HCT116 (cell line): Measurements from ENCODE around the gene HOXB3. TPM values are rescaled to one million over a fixed set of nuclear protein-coding genes. Genes with fewer than 3 reads are reported as not detected.

ENCODE experiments used
- ATAC-seq: fragments of 200-7000 bp; cut with Tn5 transposase; 2 replicates; pipeline ENCODE4 v1.9.1; 2020; ENCODE audit warnings: mild to moderate bottlenecking, moderate library complexity
- BruUV-seq: library from RNA; stranded (reverse); fragments of 400-500 nt; replicated peaks from 2 replicates; lab custom pipeline; 2021; lab: Mats Ljungman, UMichigan
- CTCF ChIA-PET: fragments of 300-600 bp; sonication (Branson Sonifier 250); formaldehyde crosslinking; loops from one replicate; lab custom pipeline; 2021; ENCODE audit warnings: antibody characterized with exemption; lab: Charles Lee
- POLR2A ChIA-PET: fragments of 300-600, 350-600 bp; sonication (Branson Sonifier 250); formaldehyde crosslinking; loops from one replicate; lab custom pipeline; 2021; ENCODE audit warnings: antibody characterized with exemption; lab: Charles Lee
- RAD21 ChIA-PET, 2 experiments: fragments of 300-600 bp; sonication (Branson Sonifier 250); formaldehyde crosslinking; loops; one replicate each; lab custom pipeline; 2023; ENCODE audit warnings: low total read pairs in 2 of 2; ENCODE audit not compliant: uncharacterized antibody in 2 of 2, unreplicated experiment in 2 of 2, low non-redundant PET in 1 of 2; lab: Charles Lee
- DNase-seq: peaks from one replicate; pipeline ENCODE4 v3.0.0-alpha.2; 2010; ENCODE audit warnings: low read depth, low spot score
- H2AFZ ChIP-seq: fragments of 200-600 bp; shearing (Covaris generic), sonication (generic); 2 replicates; pipeline ENCODE4 v1.6.1; 2017; ENCODE audit warnings: low read depth, mixed run types, mixed read lengths, antibody characterized with exemption, low read length; ENCODE audit not compliant: poor library complexity, severe bottlenecking
- H3K27ac ChIP-seq: 2 replicates; pipeline ENCODE4 v1.5.1; 2012; ENCODE audit warnings: low read depth, low read length
- H3K27me3 ChIP-seq: fragments of 200-600 bp; sonication (generic); 2 replicates; pipeline ENCODE4 v1.6.1; 2016; ENCODE audit warnings: mixed run types, low read length, mixed read lengths; ENCODE audit not compliant: insufficient read depth
- H3K36me3 ChIP-seq, 2 experiments: fragments of 200-500 bp in 1 of 2; fragments of 200-600 bp in 1 of 2; sonication (Bioruptor generic) in 1 of 2; sonication (generic) in 1 of 2; 2 replicates each; pipeline versions ENCODE4 v1.5.1 to v1.6.1; 2014 to 2016; ENCODE audit warnings: low read length in 2 of 2, inconsistent platforms in 1 of 2, mixed read lengths in 1 of 2, mixed run types in 1 of 2; ENCODE audit not compliant: insufficient read depth in 2 of 2, control insufficient read depth in 1 of 2
- H3K4me1 ChIP-seq, 2 experiments: fragments of 200-600 bp in 1 of 2; sonication (generic) in 1 of 2; 2 replicates each; pipeline versions ENCODE4 v1.5.1 to v1.6.1; 2012 to 2017; ENCODE audit warnings: low read length in 2 of 2, inconsistent platforms in 1 of 2, mild to moderate bottlenecking in 1 of 2, mixed read lengths in 1 of 2, mixed run types in 1 of 2, moderate library complexity in 1 of 2; ENCODE audit not compliant: insufficient read depth in 2 of 2, control insufficient read depth in 1 of 2
- H3K4me2 ChIP-seq: fragments of 200-600 bp; sonication (generic); 2 replicates; pipeline ENCODE4 v1.6.1; 2017; ENCODE audit warnings: mixed run types, low read length, mixed read lengths
- H3K4me3 ChIP-seq, 2 experiments: fragments of 200-600 bp in 1 of 2; sonication (generic) in 1 of 2; replicated peaks in 1 of 2; 2 replicates each; pipeline ENCODE4 v1.5.1; 2011 to 2016; ENCODE audit warnings: low read length in 2 of 2, control low read depth in 1 of 2, low read depth in 1 of 2, mild to moderate bottlenecking in 1 of 2, mixed read lengths in 1 of 2, mixed run types in 1 of 2
- H3K79me2 ChIP-seq: fragments of 200-600 bp; sonication (generic); 2 replicates; pipeline ENCODE4 v1.6.1; 2017; ENCODE audit warnings: mild to moderate bottlenecking, mixed run types, low read length, moderate library complexity, mixed read lengths; ENCODE audit not compliant: insufficient read depth
- H3K9ac ChIP-seq: fragments of 200-600 bp; sonication (generic); 2 replicates; pipeline ENCODE4 v1.6.1; 2016; ENCODE audit warnings: low read length, mixed read lengths
- H3K9me2 ChIP-seq: fragments of 200-600 bp; sonication (generic), shearing (Covaris generic); 2 replicates; pipeline ENCODE4 v1.6.1; 2017; ENCODE audit warnings: mixed run types, mild to moderate bottlenecking, moderate library complexity; ENCODE audit not compliant: insufficient read depth
- H3K9me3 ChIP-seq, 2 experiments: fragments of 200-500 bp in 1 of 2; fragments of 200-600 bp in 1 of 2; sonication (Bioruptor generic) in 1 of 2; sonication (generic) in 1 of 2; 2 replicates each; pipeline ENCODE4 v1.6.1; 2014 to 2017; ENCODE audit warnings: low read length in 2 of 2, mixed read lengths in 2 of 2, inconsistent platforms in 1 of 2, low read depth in 1 of 2, mild to moderate bottlenecking in 1 of 2, mixed run types in 1 of 2, moderate library complexity in 1 of 2; ENCODE audit not compliant: control insufficient read depth in 1 of 2, insufficient read depth in 1 of 2
- H4K20me1 ChIP-seq: fragments of 200-600 bp; sonication (generic), shearing (Covaris generic); 2 replicates; pipeline ENCODE4 v1.6.1; 2017; ENCODE audit warnings: mixed run types, mild to moderate bottlenecking, moderate library complexity; ENCODE audit not compliant: insufficient read depth
- CEBPB ChIP-seq: IDR thresholded peaks from 2 replicates; pipeline ENCODE4 v1.6.1; 2012; ENCODE audit warnings: low read depth
- EGR1 ChIP-seq: IDR thresholded peaks from 2 replicates; pipeline ENCODE4 v1.6.1; 2012; ENCODE audit warnings: low read depth
- EZH2phosphoT487 ChIP-seq: fragments of 200-600 bp; IDR thresholded peaks from 2 replicates; pipeline ENCODE4 v1.6.1; 2018; ENCODE audit warnings: antibody characterized with exemption, borderline replicate concordance
- FOSL1 ChIP-seq: IDR thresholded peaks from 2 replicates; pipeline ENCODE4 v1.6.1; 2012; ENCODE audit warnings: low read depth
- JUND ChIP-seq: IDR thresholded peaks from 2 replicates; pipeline ENCODE4 v1.6.1; 2012
- POLR2AphosphoS5 ChIP-seq: IDR thresholded peaks from 2 replicates; pipeline ENCODE4 v1.6.1; 2011; ENCODE audit warnings: mild to moderate bottlenecking, low read depth, low read length, moderate library complexity
- SIN3A ChIP-seq: IDR thresholded peaks from 2 replicates; pipeline ENCODE4 v1.6.1; 2012; ENCODE audit warnings: low read depth
- SP1 ChIP-seq: IDR thresholded peaks from 2 replicates; pipeline ENCODE4 v1.6.1; 2012; ENCODE audit warnings: low read depth
- SRF ChIP-seq: IDR thresholded peaks from 2 replicates; pipeline ENCODE4 v1.6.1; 2012; ENCODE audit warnings: low read depth
- TCF7L2 ChIP-seq: IDR thresholded peaks from 2 replicates; pipeline ENCODE4 v1.7.0; 2011; ENCODE audit warnings: borderline replicate concordance, inconsistent platforms; ENCODE audit not compliant: insufficient read depth, insufficient read length; ENCODE audit errors: extremely low read depth
- ZFX ChIP-seq: fragments of 450-650 bp; IDR thresholded peaks from 2 replicates; pipeline ENCODE4 v1.6.1; 2017
- ZNF274 ChIP-seq: fragments of 200-500 bp; sonication (Bioruptor generic); IDR thresholded peaks from 2 replicates; pipeline ENCODE4 v1.6.1; 2014; ENCODE audit warnings: mild to moderate bottlenecking, low read depth, low read length, inconsistent platforms
- intact Hi-C: fragments of 100-400 bp; cut with micrococcal nuclease; formaldehyde crosslinking; loops from 2 replicates; pipeline ENCODE4 v1.10.0; 2022
- total RNA-seq: library from RNA; stranded (reverse); gene quantifications from one replicate; pipeline ENCODE4 v1.2.1, GENCODE V29; 2021; ENCODE audit not compliant: unreplicated experiment
- TF ChIP-seq, protein P1 (sequence below): IDR thresholded peaks from 2 replicates; pipeline ENCODE4 v1.6.1; 2012; ENCODE audit warnings: low read depth
- TF ChIP-seq, protein P2 (sequence below): IDR thresholded peaks from 2 replicates; pipeline ENCODE4 v1.6.1; 2012
- TF ChIP-seq, protein P3 (sequence below): IDR thresholded peaks from 2 replicates; pipeline ENCODE4 v1.6.1; 2012
- TF ChIP-seq, protein P4 (sequence below): IDR thresholded peaks from 2 replicates; pipeline ENCODE4 v1.6.1; 2011; ENCODE audit warnings: mild to moderate bottlenecking, low read length, moderate library complexity; ENCODE audit not compliant: insufficient replicate concordance; ENCODE audit errors: extremely low read depth

The HOXB3 gene
- total RNA-seq, 1 experiment from 2014 or later = 19.8 TPM

- TF ChIP-seq, protein P1, sequence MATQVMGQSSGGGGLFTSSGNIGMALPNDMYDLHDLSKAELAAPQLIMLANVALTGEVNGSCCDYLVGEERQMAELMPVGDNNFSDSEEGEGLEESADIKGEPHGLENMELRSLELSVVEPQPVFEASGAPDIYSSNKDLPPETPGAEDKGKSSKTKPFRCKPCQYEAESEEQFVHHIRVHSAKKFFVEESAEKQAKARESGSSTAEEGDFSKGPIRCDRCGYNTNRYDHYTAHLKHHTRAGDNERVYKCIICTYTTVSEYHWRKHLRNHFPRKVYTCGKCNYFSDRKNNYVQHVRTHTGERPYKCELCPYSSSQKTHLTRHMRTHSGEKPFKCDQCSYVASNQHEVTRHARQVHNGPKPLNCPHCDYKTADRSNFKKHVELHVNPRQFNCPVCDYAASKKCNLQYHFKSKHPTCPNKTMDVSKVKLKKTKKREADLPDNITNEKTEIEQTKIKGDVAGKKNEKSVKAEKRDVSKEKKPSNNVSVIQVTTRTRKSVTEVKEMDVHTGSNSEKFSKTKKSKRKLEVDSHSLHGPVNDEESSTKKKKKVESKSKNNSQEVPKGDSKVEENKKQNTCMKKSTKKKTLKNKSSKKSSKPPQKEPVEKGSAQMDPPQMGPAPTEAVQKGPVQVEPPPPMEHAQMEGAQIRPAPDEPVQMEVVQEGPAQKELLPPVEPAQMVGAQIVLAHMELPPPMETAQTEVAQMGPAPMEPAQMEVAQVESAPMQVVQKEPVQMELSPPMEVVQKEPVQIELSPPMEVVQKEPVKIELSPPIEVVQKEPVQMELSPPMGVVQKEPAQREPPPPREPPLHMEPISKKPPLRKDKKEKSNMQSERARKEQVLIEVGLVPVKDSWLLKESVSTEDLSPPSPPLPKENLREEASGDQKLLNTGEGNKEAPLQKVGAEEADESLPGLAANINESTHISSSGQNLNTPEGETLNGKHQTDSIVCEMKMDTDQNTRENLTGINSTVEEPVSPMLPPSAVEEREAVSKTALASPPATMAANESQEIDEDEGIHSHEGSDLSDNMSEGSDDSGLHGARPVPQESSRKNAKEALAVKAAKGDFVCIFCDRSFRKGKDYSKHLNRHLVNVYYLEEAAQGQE = no peak
- TF ChIP-seq, protein P2, sequence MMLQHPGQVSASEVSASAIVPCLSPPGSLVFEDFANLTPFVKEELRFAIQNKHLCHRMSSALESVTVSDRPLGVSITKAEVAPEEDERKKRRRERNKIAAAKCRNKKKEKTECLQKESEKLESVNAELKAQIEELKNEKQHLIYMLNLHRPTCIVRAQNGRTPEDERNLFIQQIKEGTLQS = no peak
- TF ChIP-seq ZNF274 (no peak), POLR2AphosphoS5 (no peak)
Observed at GRCh38 chr17:48541577-48542113, 48.4 kb downstream of the HOXB3 start (continued).

GRCh38 chr17:48541036-48541576 is 48.9 kb downstream of the HOXB3 start:
- peaks cover 14 to 27% of the 10 kb centered on the region in 2 experiments for H3K4me1 ChIP-seq
- POLR2A ChIA-PET = no interaction called here
- no TSS peak for BruUV-seq
- intact Hi-C loops = no loop called here
- DNase-seq = no peak
- H3K36me3 ChIP-seq = no peaks in the 10 kb centered on the region
- no peak overlapping the region for H3K9ac ChIP-seq
- H3K9me3 ChIP-seq = no peaks in the 10 kb centered on the region
- no peak overlapping the region for H2AFZ ChIP-seq
- no peaks in the 10 kb centered on the region for H4K20me1 ChIP-seq
- ATAC-seq = no peak
- H3K79me2 ChIP-seq = no peaks in the 10 kb centered on the region
- CTCF ChIA-PET = no interaction called here
- RAD21 ChIA-PET = no interaction called here
- H3K27me3 ChIP-seq = no peaks in the 10 kb centered on the region
- no peak overlapping the region for H3K27ac ChIP-seq
- H3K4me2 ChIP-seq = no peak overlapping the region
- no peak overlapping the region for H3K4me3 ChIP-seq
- H3K9me2 ChIP-seq = no peaks in the 10 kb centered on the region
- no peak for TF ChIP-seq ZNF274
- no peak for TF ChIP-seq TCF7L2
- TF ChIP-seq JUND = no peak
- TF ChIP-seq FOSL1 = no peak
- no peak for TF ChIP-seq EGR1
- TF ChIP-seq, protein P3, sequence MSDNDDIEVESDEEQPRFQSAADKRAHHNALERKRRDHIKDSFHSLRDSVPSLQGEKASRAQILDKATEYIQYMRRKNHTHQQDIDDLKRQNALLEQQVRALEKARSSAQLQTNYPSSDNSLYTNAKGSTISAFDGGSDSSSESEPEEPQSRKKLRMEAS = no peak
- TF ChIP-seq SP1 = no peak
- no peak for TF ChIP-seq ZFX
- no peak for TF ChIP-seq SRF
- TF ChIP-seq, protein P1 = no peak
- no peak for TF ChIP-seq SIN3A
- TF ChIP-seq CEBPB = no peak
- no peak for TF ChIP-seq POLR2AphosphoS5
- no peak for TF ChIP-seq EZH2phosphoT487
- TF ChIP-seq, protein P4, sequence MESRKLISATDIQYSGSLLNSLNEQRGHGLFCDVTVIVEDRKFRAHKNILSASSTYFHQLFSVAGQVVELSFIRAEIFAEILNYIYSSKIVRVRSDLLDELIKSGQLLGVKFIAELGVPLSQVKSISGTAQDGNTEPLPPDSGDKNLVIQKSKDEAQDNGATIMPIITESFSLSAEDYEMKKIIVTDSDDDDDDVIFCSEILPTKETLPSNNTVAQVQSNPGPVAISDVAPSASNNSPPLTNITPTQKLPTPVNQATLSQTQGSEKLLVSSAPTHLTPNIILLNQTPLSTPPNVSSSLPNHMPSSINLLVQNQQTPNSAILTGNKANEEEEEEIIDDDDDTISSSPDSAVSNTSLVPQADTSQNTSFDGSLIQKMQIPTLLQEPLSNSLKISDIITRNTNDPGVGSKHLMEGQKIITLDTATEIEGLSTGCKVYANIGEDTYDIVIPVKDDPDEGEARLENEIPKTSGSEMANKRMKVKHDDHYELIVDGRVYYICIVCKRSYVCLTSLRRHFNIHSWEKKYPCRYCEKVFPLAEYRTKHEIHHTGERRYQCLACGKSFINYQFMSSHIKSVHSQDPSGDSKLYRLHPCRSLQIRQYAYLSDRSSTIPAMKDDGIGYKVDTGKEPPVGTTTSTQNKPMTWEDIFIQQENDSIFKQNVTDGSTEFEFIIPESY = no peak
